GM04504 (cell line): ENCODE data around the gene ECHDC3.
A peak's percentile ranks its signal among the peaks of the same experiment; 100 is the strongest.
"Not testable (repeated sequence)": the region's sequence is repeated elsewhere in the genome, so short reads cannot be mapped to it uniquely, and the experiment has no call there.

Experiments used
- DNase-seq: peaks from one replicate; pipeline ENCODE4 v3.0.0-alpha.2; 2012; ENCODE audit warnings: low read depth

ECHDC3 gene

DNA sequence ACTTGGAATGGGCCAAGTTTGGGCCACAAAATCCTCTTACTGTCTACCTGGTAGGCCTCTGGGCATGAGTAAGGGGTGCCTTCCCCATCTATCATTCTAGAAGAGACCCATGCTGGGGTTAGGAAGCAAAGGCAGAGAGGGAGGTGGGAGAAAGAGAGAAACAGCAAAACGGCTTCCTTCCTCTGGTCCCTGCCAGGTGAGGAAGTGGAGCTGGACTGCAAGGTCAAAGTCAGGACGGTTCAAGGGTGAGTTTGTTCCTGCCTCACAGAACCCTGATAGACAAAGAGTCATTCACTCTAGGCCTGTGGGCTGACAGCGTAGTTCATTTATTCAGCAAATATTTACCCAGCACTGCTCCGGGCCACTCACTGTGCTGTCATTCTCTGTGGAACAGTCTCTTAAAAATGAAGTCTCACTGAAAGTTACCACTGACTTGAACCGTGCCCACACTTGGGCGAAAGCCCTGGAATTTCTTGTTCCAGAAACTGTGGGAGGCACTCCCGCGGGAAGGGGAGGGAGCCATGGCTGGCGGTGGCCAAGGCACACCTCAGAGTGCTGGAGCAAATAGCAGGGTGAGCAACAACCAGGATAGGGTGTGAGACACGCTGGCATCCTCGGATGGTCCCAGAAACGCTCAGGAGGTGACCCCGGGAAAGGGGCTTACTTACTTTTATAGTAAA lies 26.2 kb upstream of the ECHDC3 start:
- no peak for DNase-seq

DNA sequence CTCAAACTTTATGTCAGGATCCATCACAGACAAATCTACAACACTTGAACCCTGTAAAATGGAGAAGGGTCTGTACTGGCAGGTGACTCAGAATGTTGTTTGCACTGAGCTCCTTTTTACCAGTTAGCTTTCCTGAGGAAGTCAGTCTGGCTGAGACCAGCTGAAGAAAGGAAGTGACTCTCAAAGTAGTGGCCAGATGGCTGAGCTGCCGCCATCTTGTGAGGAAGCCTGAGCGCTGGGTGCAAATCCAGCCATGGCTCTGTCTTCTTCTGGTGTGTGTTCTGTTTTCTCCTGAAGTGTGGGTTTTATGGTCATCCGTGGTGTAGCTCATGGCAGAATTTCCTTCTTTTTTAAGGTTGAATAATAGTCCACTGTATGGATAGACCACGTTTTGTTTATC lies 25.5 kb upstream of the ECHDC3 start:
- DNase-seq, result no peak

DNA sequence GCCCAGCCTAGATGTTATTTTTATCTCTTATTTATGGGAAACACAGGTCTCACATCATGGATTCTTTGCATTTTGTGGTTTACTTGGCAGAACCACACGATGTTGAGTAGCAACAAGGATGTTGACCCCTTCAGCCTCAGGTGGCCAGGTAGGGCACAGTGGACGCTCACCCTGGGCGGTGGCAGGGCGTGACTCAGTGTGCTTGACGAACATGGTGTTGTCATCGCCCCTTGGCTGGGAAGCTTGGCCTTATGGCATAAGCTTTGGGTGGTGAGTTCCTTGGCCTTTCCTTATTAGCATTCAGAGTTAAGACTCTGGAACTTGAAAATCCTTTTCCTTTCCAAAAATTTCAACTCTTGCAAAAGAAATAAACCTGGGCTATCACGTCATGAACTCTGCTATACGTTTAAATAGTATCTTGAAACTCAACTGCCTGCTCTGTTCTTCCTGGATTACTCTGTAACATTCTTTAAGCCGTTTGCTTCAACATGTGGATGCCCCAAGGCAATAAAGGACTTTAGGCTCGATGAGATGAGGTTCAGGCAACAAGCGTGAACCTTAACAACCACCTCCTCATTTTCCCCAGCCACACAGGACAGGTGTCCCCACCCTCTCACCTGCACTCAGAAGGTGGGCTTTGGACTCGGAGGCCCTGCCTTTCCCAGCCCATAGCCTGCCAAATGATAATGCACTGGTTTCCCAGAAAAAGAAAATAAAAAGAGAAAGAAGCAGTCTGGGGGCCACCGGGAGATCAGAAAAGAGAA lies 22.5 kb upstream of the ECHDC3 start:
- no peak for DNase-seq

DNA sequence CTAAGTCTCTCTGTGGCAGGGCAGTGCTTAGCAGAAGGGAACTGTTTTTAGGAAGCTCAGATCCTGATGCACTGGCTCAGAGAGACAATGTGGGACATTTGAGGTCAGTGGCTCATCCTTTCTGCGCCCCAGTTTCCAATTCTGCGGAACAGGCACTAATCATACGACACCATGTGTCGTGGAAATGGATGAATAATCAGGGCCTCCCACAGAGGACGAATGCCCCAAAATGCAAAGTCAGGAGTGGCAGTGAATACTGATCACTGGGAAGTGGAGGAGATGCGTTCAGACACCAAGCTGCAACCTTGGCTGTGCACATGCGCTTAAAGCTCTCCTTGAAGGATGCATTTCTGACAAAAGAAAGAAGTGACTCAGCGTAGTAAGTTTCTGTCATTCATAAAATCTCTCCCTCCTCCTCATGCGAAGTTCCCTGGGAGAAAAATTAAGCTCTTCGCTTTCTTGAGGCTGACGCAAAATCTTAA lies 21.9 kb upstream of the ECHDC3 start:
- no peak for DNase-seq

DNA sequence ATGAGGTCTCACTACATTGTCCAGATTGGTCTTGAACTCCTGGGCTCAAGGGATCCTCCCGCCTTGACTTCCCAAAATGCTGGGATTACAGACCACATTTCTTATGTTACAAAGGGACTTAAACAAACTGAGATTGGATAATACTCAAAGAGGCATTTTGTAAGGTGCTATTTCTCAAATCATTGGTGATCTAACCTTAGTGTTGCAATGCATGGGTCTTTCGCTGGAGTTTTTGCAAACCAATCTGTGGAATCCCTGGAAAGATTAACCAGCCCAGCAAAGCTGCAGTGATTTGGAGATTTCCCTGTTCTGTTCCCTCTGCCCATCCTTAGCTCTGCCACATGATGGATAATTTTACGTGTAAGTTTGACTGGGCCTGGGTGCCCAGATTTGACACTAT lies 20.4 kb upstream of the ECHDC3 start:
- DNase-seq, result no peak

DNA sequence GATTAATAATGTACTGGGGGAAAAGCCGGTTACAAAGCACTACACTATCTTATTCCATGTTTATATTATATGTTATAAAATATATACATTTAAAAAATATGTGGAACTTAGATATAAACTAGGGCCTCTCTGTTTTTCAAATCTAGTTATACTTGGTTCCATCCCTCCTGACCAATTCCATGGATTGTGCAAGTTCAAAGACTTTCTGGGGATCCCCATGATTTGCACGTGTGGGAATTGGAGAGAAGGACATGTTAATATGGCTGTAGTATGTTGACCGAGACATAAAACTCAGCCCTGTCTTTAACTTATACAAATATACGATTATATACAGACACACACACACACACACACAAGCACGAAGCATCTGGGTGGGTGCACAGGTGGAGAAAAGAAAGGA lies 18.8 kb upstream of the ECHDC3 start:
- no peak for DNase-seq

DNA sequence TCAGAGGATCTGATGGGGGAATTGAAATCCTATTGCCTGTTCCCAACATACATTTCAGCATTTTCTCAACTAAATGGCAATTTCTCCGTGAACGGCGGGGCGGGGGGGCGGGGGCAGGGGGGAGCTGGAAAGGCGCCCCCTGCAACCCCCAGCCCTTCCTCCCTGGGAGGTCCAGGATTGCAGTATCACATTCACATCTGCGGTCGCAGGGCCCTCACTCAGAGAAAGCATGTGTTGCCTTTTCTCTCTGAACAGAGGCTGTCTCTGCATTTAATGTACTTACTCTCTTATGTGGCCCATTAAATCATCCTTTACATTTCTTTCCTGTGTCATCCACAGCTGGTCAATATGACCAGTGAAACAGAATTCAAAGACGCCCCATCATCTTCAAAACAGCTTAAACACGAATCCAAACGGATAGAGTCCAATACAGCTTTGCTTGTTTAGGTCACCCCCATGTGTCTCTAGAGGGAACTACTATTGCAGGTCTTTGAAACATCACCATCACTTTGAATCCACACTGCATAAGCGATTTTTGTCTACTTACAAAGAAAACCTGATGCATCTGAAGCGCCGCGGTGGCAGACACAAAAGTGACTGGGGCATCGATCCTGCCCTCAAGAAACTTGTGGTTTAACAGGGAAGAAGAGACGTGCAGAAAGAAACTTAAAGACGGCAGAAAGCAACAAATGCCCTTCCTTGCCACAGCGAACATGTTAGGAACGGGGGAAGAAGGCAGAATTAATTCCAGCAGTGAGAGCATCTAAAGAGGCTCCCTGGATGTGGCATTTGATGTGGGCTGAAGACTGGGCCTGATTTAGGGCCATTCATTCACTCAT lies 17.0 kb upstream of the ECHDC3 start:
- DNase-seq, result peak; percentile 46

DNA sequence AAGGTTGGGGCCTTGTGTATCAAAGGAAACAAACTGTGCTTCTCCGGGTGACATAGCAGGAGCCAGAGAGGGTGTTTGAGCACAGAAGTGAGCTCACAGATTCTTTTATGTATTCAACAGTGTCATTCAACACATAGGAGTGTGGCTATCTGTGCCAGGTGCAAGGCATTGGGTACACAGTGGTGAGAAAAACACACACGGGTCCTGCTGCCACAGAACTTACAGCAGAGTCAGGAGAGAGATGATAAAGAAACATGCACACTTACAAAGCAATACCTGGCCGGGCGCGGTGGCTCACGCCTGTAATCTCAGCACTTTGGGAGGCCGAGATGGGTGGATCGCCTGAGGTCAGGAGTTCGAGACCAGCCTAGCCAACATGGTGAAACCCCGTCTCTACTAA lies 16.3 kb upstream of the ECHDC3 start:
- no peak for DNase-seq

DNA sequence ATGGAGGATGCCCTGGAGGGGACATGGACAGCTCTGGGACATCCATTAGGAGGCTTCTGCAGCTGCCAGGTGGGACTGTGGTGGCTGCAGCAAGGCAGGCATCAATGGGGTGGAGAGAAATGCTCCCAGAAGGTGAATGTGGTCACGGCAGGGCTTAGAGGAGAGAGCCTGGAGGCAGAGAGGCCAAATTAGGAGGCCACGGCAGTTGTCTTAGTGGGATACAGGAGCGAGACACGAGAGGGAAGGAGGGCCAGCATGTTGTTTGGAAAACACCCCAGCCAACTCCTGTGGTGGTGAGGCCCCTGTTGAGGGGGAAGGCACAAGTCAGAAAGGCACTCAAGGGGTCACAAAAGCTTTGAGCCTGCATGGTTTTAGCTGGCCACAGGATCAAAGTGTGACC lies 14.6 kb upstream of the ECHDC3 start:
- DNase-seq, result no peak

DNA sequence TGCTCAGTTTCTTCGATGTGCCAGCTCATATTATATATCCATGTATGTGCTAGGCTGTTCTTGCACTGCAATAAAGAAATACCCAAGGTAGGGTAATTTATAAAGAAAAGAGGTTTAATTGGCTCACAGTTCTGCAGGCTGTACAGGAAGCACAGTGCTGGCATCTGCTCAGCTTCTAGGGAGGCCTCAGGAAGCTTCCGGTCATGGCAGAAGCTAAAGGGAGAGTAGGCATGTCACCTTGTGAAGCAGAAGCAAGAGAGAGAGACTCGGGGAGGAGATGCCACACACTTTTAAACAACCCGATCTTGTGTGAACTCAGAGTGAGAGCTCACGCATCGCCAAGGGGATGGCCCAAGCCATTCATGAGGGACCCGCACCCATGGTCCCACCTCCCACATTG lies 13.8 kb upstream of the ECHDC3 start:
- no peak for DNase-seq

DNA sequence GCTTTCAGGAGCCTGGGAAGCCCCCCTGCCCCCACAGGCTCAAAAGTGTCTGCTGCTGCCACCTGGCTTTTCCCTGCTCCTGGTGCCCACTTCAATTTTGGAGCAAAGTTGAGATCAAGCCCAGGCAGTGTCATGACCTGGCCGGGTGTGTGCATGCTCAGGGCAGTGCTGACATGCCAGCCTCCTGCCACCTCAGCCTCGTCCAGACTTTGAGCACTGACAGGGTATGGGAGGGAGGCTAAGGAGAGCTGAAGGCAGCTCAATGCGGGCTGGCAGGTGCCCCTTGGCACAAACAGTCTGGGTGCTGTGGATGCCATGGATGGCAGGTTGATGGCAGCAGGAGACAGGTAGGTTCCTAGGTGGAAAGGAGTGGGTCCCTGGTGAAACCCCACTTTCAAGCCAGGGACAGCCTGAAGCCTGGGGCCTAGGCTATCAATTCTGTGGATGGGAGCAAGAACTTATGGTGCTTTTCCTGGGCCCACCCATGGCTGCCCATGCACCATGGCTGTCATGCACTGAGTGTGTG lies 12.3 kb upstream of the ECHDC3 start:
- no peak for DNase-seq

DNA sequence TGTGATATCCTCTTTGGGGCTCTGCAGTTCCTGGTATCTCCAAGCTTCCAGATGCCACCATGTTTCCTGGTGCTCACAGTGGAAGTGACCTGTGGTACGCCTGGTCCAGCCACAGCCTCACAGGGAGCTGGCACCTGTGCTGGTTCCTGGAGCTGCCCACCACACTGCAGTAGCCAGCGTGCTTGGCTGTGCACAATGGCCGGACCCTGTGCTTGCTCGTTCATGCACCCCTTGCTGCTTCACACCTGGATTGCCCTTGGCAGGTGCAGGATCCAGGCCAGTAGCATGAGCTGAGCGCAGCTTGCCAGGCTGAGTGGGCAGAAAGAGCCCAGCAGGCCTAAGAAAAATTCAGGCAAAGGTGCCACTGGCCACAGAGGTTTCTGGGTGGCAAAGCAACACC lies 11.4 kb upstream of the ECHDC3 start:
- DNase-seq, result no peak

DNA sequence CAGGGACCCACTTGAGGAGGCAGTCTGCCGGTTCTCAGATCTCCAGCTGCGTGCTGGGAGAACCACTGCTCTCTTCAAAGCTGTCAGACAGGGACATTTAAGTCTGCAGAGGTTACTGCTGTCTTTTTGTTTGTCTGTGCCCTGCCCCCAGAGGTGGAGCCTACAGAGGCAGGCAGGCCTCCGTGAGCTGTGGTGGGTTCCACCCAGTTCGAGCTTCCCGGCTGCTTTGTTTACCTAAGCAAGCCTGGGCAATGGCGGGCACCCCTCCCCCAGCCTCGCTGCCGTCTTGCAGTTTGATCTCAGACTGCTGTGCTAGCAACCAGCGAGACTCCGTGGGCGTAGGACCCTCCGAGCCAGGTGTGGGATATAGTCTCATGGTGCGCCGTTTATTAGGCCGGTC lies 5.4 kb upstream of the ECHDC3 start:
- DNase-seq, result not testable (repeated sequence)

DNA sequence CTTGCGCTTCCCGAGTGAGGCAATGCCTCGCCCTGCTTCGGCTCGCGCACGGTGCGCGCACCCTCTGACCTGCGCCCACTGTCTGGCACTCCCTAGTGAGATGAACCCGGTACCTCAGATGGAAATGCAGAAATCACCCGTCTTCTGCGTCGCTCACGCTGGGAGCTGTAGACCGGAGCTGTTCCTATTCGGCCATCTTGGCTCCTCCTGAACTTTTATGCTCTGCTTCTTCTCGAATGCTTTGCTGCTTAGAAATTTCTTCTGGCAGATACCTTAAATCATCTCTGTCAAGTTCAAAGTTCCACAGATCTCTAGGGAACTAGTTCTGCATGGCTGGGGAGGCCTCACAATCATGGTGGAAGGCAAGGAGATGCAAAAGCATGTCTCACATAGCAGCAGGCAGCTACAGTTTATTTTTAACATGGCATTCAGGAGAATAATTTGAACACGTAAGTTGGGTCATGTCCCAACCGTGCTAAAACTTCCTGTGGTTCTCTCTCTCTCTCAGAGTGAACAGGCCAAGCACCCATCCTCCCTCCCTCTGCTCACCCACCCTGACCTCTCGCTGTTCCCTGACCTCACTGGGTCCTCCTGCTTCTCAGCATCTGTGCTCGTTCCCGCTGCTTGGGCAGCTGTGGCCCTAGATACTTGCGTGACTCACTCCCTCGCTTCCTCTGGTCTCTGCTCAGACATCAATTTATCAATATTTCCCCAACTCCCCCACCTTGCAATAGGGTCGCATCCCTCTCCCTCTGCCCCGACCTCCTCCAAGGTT lies 4.7 kb upstream of the ECHDC3 start:
- DNase-seq, result not testable (repeated sequence)

DNA sequence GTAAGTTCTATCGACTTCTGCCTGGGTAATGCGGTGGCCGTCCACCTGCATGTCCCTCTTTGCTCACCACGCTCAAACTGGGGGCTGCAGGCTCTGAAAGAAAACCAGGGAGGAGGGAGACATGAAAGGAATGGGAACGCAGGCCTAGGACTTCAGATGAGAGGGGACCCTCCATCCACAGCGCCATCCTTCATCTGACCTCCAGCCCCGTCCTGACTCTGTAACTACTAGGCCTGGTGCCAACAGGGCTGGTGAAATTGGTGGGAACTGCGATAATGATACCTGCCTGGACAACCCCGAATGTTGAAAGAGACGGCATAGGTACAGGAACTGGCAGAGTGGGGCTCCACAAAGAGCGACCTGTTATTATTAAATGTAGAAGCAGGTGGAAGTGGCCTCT lies 1.3 kb upstream of the ECHDC3 start:
- DNase-seq, result no peak

DNA sequence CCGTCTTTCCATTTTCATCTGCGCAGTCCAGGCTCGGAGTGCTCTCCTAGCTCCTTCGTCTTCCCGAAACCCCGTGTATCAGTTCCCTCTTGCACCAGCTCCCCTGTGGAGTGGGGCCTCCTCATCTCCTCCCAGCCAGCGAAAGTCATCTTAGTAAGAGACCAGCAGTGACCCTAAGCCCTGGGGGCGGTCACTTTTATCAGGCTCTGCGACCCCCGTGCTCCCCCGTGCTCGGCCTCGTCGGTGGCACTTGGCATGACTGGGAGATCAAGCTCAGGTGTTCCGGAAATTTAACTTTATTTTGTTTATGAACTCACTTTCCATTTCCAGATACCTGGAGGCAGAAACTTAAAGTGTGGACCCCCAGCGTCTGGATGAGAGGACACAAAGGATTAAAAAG lies 574 bp upstream of the ECHDC3 start:
- DNase-seq, result no peak

DNA sequence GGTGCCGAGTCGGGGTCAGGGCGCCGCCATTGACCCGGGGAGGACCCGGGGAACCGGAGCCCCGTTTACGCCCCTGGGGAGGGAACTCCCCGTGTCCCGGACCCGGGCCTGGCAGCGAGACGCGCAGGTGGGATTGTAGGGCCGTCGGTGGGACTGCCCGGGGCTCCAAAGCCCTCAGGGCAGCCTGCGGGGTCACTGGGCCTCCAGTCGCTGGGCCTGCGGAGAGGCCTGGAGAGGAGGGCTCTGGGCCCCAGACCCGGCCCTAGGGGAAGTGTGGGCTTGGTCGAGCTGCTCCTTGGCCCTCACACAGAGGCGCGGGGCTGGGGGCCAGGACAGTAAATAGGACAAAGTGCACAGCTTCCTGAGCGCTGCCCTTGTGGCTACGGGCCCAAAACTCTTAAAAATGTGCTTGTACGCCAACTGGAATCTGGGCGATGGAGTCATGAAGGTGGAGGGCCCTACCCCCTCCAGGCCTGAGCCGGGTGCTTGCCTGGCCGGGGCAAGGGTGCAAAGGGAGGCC lies 657 bp downstream of the ECHDC3 start:
- no peak for DNase-seq

DNA sequence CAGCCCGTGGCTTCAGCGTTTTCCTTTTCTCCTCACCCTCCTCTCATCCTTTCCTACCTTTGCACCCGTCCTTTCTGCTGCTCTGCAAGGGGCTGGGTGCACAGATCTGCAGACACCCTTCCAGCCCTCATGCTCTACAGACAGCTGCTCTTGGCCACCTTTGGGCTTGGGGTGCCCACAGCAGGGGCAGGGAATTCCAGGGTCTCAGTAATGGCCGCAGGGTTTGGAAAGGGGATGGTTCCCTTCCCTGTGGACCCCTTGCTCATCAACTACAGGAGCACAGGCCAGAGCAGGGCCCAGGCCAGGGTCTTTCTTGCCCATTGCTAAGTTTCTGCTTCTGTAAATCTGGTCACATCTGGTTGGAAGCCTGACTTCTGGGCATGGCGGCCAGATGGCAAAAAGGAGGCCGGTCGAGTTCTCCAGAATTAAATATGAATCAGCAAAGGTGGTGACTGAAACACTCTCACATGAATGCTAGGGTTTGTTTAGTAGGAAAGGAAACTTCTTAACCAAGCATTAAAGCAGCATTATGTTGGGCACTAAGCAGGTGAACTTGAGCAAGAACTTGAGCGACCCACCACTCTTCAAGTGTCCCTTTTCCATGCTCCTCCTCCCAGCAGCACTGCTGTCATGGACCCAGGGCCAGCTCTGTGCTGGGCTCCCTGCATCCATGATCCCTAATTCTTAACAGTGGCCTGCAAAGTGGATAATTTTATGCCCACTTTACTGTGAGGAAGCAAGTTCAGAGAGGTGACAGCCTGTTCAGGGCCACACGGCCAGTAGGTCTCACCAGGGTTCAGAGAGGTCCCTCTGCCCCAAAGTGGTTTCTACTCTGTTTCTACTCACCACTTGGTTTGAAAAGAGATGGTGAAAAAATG lies 1.5 kb downstream of the ECHDC3 start:
- DNase-seq, result no peak

DNA sequence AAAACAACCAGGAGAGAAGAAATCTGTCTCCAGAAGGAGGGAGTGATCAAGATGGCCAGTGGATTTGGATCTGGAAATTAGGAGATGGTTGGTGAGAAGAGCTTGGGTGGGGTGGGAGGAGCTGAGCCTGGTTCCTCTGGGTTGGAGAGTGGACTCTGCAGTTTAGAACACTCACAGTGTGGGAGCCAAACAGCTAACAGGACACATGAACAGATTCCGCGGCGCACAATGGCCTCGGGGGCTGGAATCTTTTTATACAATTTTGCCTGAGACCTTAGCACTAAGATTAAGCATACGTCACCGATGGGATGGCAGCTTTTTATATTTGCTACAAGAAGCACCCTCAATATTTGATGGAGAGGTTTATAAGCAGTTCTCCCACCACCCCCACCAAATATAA lies 2.9 kb downstream of the ECHDC3 start:
- no peak for DNase-seq

DNA sequence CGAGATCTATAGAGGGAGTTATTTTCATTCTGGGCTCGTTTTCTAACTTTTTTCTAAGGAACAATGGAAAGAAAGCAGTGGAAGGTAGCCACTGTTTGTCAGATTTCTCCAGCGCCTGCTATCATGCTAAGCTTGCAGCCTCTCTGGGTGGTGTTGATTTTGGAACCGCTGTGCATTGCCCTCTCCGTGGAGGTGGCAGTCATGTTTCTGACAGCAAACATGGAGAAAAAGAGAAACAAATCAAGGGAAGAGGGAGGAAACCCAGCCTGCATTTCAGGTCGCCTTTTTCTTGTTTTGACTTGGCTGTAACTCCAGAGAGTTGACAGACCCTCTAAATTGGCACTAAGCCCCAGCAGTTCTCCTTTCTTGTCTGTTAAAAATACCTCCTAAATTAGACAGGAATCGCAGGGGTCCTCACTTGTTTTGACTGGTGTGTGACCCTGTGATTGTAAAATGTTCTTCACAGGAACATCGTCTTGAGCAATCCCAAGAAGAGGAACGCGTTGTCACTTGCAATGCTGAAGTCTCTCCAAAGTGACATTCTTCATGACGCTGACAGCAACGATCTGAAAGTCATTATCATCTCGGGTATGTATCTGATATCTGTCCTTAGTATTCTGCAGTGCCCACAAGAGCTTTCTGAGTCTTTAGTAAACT lies 4.8 kb downstream of the ECHDC3 start:
- no peak for DNase-seq
